NCI-H2196 (cell line): Measurements from ENCODE around the gene DOCK10.
A peak's percentile ranks its signal among the peaks of the same experiment; 100 is the strongest.
"Not testable (repeated sequence)": the region's sequence is repeated elsewhere in the genome, so short reads cannot be mapped to it uniquely, and the experiment has no call there.

Experiments used
- DNase-seq: peaks from one replicate; lab custom pipeline; 2025; ENCODE audit not compliant: unreplicated experiment; lab: John Stamatoyannopoulos, UW

DOCK10 gene

GRCh38 chr2:225041851-225042799 lies at the start of gene DOCK10:
Gene DOCK10 (minus strand): TSS chr2:225042468. CDS start chr2:225042374, 94 bp downstream.
- peak; percentile 31 for DNase-seq

GRCh38 chr2:225091336-225091735 lies 49.1 kb upstream of the DOCK10 start:
- DNase-seq = no peak

GRCh38 chr2:225090746-225091145 lies 48.5 kb upstream of the DOCK10 start:
- no peak for DNase-seq

- DNase-seq = no peak
These were observed 44.6 kb upstream of the DOCK10 start for GRCh38 chr2:225086915-225087314.

DNA sequence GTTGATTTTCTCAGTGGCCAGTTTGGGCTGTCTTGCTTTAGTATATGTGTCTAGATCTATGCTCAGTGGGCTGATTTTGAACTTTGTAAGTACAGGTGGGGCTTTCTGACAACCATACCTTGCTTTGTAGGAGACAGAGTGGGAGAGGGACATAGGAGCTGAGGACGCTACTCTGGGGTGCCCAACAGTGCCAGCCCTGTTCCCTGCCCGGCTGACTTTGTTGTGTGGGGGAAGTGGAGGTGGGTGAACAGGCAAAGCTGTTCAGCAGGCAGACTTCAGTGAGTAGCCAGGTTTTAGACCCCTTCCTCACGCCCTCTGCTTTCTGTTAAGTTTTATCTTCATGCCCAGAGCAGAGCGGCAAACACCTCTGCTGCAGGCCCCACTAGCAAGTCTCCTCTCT lies 44.2 kb upstream of the DOCK10 start:
- no peak for DNase-seq

DNA sequence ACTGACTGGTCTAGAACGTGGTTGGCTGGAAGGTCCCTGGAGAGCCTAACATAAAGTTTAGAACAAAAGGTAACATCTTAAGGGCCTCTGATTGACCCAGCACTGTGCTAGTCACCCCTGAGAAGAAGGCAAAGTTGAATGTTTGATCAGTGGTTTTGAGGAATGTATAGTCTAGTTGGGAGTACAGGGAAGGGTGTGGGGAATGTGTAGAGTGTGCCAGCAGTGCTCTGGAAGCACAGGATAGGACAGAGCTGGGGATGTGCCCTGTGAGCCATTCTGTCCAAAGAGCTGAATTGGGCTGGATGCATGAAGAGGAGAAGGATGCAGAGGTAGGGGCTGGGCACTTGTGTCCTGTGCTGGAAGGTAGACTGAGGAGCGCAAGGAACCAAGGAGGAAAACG lies 41.0 kb upstream of the DOCK10 start:
- DNase-seq = no peak

DNA sequence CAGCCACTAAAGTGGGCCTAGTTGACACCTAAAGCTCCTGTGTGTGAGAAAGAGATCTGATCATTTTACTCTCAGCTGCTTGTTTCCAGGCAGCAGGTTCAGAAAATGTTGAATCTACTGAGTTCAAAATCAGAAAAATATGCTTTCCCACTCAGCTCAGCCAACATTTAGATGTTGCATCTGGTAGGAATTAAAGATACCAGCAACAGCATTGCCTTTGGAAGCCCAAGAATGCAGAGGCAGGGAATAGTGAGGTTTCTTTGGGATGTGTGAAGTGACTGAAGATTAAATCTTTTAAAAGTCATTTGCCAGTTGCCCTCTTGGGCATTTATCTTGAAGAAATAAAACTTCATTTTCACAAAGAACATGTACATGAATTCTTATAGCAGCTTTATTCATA lies 33.9 kb upstream of the DOCK10 start:
- no peak for DNase-seq

GRCh38 chr2:225074919-225075681 lies 32.8 kb upstream of the DOCK10 start:
- DNase-seq = no peak

DNA sequence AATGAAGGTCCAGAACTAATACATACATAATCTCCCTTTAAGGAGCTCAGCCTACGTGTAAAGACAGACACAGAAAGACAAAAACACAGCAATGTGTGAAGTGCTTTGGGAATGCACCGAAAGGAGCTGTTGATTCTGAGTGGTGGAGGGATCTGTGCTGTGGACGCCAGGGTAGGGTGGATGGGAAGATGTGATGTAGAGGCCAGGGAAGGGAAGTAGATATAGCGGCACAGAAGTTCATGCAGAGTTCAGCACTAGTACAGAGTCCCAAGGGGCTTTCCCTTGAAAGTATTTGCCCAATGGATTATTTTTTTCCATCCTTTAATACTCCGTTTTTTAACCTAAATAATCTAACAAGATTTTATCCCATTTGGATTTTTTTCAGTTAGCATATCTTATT lies 32.1 kb upstream of the DOCK10 start:
- no peak for DNase-seq

- DNase-seq = no peak
These were observed 30.9 kb upstream of the DOCK10 start for GRCh38 chr2:225073198-225073597.

DNA sequence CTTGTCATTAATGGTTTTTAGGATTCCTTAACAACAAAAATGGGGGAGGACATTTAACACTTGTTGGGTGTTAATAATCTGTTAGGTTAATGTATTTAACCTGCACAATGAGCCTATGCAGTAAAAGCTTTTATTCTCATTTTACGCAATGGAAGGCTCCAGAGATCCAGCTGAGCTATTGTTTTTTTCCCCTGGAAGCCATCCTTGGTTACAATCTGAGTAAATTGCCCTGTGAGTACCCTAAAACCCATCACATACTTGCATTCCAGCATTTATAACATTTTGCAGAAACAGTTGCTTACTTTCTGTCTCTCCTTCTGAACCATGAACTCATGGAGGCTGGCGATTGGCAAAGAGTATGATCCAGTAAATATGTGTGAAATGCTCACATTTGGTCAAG lies 30.2 kb upstream of the DOCK10 start:
- DNase-seq = no peak

DNA sequence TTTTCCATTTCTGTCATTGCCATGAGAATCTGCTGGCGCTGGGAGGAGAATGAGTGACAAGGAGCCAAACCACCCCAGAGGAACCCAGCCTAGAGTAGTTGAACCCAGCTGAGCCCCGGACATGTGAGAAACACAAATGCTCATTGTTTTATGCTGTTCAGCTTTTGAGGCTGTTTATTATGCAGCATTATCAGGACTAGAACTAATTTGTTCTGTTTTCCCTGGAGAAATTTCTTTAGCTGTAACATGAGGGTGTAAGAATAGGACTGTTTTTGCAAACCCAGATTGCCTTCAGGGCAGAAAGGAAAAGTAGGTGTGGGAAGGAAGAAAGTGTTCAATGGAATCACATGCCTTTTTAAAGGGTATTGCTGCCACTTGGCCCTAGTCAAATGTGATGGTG lies 28.5 kb upstream of the DOCK10 start:
- DNase-seq = no peak

- no peak for DNase-seq
These were observed 27.7 kb upstream of the DOCK10 start for GRCh38 chr2:225069966-225070365.

DNA sequence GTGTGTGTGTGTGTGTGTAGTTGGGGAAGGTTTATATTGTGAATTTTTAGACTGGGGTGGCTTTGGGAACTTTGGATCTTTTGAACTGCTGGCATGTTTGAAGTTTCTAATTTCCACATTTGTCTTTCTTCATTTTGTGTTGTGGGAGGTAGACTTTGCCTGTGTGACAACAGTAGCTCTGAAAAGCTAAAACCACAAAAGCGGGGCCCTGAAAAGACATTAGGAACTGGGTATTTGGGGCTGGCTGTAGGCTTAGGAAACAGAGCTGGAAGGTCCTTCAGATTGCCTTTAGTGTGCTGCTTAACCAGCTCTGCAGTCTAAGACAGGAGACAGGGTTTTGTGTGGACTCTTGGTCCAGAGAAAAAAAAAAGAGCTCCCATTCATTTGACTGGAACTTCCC lies 27.2 kb upstream of the DOCK10 start:
- DNase-seq = no peak

DNA sequence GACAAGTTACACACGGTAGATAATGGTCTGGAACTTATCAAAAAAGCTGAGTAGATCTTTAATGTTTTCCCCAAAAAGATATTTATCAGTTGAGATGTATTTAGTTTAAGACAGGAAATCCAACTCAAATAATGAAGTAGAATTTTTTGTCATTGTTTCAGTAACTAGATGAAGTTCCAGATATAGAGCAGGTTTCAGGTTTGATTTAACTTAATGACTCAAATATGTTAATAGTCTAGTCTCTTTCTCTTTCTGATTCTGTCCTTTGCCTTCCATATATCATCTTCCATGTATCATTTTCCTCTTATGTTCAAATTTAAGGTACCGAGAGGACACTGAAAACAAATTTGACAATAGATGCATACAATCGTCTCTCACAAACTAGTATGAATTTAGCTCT lies 23.6 kb upstream of the DOCK10 start:
- DNase-seq = no peak

DNA sequence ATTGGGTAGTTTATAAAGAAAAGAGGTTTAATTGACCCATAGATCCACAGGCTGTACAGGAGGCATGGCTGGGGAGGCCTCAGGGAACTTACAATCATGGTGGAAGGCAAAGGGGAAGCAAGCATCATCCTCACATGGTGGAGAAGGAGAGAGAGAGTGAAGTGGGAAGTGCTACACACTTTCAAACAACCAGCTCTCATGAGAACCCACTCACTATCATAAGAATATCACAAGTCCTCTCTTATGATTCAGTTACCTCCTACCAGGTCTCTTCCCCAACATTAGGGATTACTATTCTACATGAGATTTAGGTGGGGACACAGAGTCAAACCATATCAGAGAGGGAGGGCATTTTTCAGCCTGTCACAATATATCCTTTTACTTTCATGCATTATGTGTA lies 22.7 kb upstream of the DOCK10 start:
- no peak for DNase-seq

- DNase-seq = no peak
These were observed 22.1 kb upstream of the DOCK10 start for GRCh38 chr2:225064362-225064761.

DNA sequence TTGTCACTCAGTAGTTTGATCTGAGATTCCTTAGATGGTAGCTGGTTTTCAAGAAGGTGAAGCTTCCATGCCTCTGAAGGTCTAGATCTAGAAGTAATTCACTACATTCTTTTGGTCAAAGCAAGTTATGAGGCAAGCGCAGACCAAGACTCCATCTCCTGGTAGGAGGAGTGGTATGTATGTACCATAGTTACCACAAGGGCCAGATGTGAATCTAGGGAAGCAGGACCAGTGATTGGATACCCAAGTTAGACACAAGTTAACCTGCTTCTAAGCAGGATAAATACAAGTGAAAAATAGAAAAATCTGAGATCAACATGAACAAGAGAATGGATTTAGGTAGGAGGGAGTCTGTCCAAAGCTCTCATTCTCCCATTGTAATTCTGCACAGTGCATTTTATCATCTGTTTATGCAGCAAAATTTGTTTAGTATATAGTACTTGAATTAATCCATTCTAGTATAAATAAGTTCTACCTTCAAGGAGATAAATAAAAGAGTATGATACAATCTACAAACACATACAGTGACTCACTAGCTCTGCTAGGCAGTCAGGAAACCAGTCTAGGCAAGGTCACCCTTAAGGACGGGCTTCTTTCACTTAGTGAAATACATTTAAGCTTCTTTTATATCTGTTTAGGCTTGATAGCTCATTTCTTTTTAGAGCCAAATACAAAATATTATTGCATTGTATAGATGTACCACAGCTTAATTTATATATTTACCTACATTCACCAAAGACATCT lies 14.2 kb upstream of the DOCK10 start:
- no peak for DNase-seq

- no peak for DNase-seq
These were observed 13.4 kb upstream of the DOCK10 start for GRCh38 chr2:225055714-225056113.

DNA sequence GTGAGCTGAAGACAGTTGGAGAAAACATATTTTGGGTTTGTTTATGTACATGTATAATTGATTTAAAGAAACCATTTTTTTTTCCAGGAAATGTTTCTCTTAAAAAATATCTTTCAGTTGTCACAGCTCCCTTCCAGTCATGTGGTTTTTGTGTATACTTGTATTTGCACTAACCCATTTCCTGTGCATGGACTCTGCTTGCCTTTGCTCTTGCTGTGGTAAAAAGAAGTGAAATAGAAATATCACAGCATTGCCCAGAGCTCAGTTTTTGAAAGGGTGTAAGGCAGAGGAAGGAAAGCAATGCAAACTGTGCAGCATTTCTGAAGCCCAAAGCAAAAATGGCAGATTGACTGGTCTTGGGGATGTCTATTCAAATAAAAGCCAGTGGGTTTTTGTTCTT lies 10.4 kb upstream of the DOCK10 start:
- DNase-seq = no peak

GRCh38 chr2:225047502-225047901 lies 5.2 kb upstream of the DOCK10 start:
- DNase-seq = not testable (repeated sequence)

DNA sequence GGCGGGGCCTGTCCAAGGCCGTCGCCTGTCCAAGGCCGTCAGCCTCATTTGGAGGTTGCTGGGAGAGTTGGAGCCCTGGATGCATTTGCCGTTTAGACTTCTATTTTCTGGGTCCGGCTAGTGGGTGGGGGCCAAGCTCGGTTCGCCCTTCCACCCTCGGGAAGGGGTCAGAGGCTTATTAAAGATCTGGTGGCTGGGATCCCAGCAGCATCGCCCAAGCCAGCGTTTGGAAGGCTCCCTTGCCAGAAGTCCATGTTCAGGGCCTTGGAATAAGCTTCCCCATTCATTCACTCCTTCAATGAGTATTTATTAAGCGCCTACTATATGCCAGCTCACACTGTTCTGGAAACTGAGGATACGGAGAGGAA lies 516 bp upstream of the DOCK10 start:
- DNase-seq = no peak
